ENCODE measurements around the gene GRK7.

The GRK7 gene

DNA sequence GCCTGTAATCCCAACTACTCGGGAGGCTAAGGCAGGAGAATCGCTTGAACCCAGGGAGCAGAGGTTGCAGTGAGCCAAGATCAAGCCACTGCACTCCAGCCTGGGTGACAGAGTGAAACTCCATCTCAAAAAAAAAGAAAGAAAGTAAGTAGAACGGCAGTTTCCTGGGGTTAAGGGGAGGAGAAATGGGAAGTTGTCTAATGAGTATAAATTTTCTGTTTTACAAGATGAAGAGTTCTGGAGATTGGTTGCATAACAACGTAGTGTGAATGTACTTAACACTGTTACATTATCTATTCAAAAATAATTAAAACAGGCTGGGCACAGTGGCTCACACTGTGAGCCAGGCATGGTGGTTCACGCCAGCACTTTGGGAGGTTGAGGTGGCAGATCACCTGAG, 45.4 kb downstream of the GRK7 start:
- no peak for DNase-seq (ENCODE audit: low spot score in 2 of 2)
- no peaks in the 10 kb centered on the region for H3K36me3 Mint-ChIP-seq
- H3K9me3 Mint-ChIP-seq: no peaks in the 10 kb centered on the region
- ATAC-seq (ENCODE audit: low read depth): no peak
- no peaks in the 10 kb centered on the region for H3K4me1 Mint-ChIP-seq
- H3K27ac Mint-ChIP-seq: no peak overlapping the region
- no peak overlapping the region for H3K4me3 Mint-ChIP-seq
- peaks cover 2% of the 10 kb centered on the region for H3K27me3 Mint-ChIP-seq

DNA sequence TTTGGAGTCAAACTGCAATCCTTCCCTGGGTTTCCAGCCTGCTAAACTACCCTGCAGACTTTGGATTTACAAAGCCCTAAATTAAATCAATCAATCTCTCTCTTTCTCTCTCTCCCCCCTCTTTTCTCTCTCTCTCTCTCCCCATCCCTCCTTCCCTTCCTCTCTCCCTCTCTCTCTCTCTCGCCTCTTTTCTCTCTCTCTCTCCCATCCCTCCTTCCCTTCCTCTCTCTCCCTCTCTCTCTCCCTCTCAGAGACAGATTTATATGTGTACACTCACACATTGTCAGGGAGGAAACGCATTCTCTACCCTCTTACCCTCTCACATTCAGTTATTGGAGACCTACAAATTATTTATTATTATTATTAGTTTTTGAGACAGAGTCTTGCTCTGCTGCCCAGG, 47.0 kb downstream of the GRK7 start:
- no peak for ATAC-seq (ENCODE audit: low read depth)
- Mint-ChIP-seq H3K36me3 (no peaks in the 10 kb centered on the region), H3K27ac (no peak overlapping the region)

DNA sequence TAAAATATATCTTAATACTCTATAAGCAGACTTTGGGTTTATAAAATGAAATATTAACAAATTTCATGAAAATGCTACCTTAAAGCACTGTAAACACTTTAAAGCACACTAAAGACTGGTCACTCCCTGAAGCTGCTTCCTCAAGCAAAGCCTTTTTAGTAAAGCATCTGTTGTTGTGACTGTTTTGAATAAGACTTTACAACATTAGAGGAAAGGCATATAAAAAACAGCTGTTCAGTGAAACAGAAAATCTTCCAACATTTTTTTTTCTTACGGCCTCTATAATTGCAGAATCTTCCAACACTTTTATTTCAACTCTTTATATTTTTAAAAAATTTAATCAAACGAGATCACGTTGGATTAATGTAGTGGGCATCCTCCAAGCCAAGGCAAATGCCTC, 48.1 kb downstream of the GRK7 start:
- no peaks in the 10 kb centered on the region for H3K36me3 Mint-ChIP-seq
- no peak for ATAC-seq (ENCODE audit: low read depth)
- no peaks in the 10 kb centered on the region for H3K4me1 Mint-ChIP-seq
- peaks cover 7% of the 10 kb centered on the region for H3K9me3 Mint-ChIP-seq
- H3K27me3 Mint-ChIP-seq: peaks cover 8% of the 10 kb centered on the region
- H3K27ac Mint-ChIP-seq: no peak overlapping the region
- no peak overlapping the region for H3K4me3 Mint-ChIP-seq
- no peak for DNase-seq (ENCODE audit: low spot score in 2 of 2)

More for the DNA sequence above, 47.0 kb downstream of the GRK7 start:
- H3K4me1 Mint-ChIP-seq: no peaks in the 10 kb centered on the region
- peaks cover 3% of the 10 kb centered on the region for H3K27me3 Mint-ChIP-seq
- H3K9me3 Mint-ChIP-seq: peaks cover 1% of the 10 kb centered on the region
- DNase-seq (ENCODE audit: low spot score in 2 of 2): no peak
- no peak overlapping the region for H3K4me3 Mint-ChIP-seq

DNA sequence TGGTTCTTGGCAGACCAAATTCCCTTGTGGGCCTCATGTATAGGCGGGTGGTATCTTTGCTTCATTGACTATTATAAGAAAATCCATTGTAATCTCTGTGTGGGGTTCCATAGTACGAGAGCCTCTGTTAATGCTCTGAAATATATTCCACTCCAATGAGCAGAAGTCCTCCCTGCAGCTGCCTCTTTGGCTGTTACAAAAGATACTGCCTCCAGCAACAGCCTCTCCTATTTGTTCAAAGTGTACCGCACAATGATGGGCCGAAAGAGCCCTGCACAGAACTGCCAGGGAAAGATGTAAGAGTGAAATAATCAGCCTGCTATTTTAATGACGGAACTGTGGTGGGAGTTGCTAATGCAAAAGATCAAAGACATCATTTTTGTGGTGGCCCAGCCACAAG, 48.9 kb downstream of the GRK7 start:
- no peaks in the 10 kb centered on the region for H3K36me3 Mint-ChIP-seq
- H3K27ac Mint-ChIP-seq: no peak overlapping the region
- peaks cover 7% of the 10 kb centered on the region for H3K9me3 Mint-ChIP-seq
- H3K27me3 Mint-ChIP-seq: peaks cover 8% of the 10 kb centered on the region
- no peak for ATAC-seq (ENCODE audit: low read depth)
- no peaks in the 10 kb centered on the region for H3K4me1 Mint-ChIP-seq
- DNase-seq (ENCODE audit: low spot score in 2 of 2): no peak
- no peak overlapping the region for H3K4me3 Mint-ChIP-seq

DNA sequence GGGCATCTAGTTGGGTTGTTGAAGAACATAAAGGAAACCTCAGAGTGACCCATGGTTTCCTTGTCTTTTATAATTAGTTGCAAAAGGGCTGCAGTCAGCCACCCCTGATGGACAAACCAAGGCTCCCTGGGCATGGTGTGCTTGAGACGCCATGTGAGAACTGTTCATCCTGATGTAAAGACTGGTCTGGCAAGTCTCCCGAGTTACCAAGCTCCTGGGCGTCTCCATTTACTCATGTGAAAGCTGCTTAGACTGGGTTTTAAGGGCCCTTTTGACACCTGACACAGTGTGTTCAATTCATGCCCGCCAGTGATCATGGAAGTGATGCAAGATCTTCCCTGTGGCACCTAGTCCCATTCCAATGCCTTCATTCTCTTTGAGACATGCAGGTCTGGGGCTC, 49.4 kb downstream of the GRK7 start:
- no peaks in the 10 kb centered on the region for H3K36me3 Mint-ChIP-seq
- no peak overlapping the region for H3K4me3 Mint-ChIP-seq

More for the DNA sequence above, 49.4 kb downstream of the GRK7 start:
- DNase-seq (ENCODE audit: low spot score in 2 of 2) (no peak), ATAC-seq (ENCODE audit: low read depth) (no peak)
- peaks cover 8% of the 10 kb centered on the region for H3K27me3 Mint-ChIP-seq
- H3K9me3 Mint-ChIP-seq: peaks cover 7% of the 10 kb centered on the region
- H3K4me1 Mint-ChIP-seq: no peaks in the 10 kb centered on the region
- no peak overlapping the region for H3K27ac Mint-ChIP-seq

All from memory B cell (primary cell).